Panc1 (cell line): Measurements from ENCODE around the gene ZMYND10. TPM values are rescaled to one million over a fixed set of nuclear protein-coding genes. Genes with fewer than 3 reads are reported as not detected.

ENCODE experiments used
- ATAC-seq: fragments of 200-7000 bp; cut with Tn5 transposase; 2 replicates; pipeline ENCODE4 v1.9.1; 2020; ENCODE audit warnings: mild to moderate bottlenecking, moderate library complexity
- BruUV-seq: library from RNA; stranded (reverse); fragments of 400-500 nt; replicated peaks from 2 replicates; lab custom pipeline; 2021; lab: Mats Ljungman, UMichigan
- CTCF ChIA-PET: fragments of 300-600 bp; sonication (Branson Sonifier 250); formaldehyde crosslinking; loops from one replicate; lab custom pipeline; 2022; ENCODE audit warnings: antibody characterized with exemption; lab: Charles Lee
- POLR2A ChIA-PET: fragments of 300-600 bp; sonication (Branson Sonifier 250); formaldehyde crosslinking; loops from one replicate; lab custom pipeline; 2022; ENCODE audit warnings: antibody characterized with exemption; lab: Charles Lee
- DNase-seq: peaks from one replicate; pipeline ENCODE4 v3.0.0-alpha.2; 2010; ENCODE audit warnings: low read depth, low spot score
- H3K27ac ChIP-seq: 2 replicates; pipeline ENCODE4 v1.5.1; 2011; ENCODE audit warnings: mild to moderate bottlenecking, low read length, inconsistent platforms
- H3K27me3 ChIP-seq: fragments of 200-500 bp; sonication (Bioruptor generic); 2 replicates; pipeline ENCODE4 v1.6.0; 2014; ENCODE audit warnings: low read length, inconsistent platforms; ENCODE audit not compliant: control insufficient read depth, insufficient read depth
- H3K36me3 ChIP-seq: fragments of 200-500 bp; sonication (Bioruptor generic); 2 replicates; pipeline ENCODE4 v1.5.1; 2014; ENCODE audit warnings: inconsistent platforms, mild to moderate bottlenecking, low read length, moderate library complexity; ENCODE audit not compliant: control insufficient read depth, insufficient read depth
- H3K4me1 ChIP-seq: 2 replicates; pipeline ENCODE4 v1.5.1; 2011; ENCODE audit warnings: inconsistent platforms, mild to moderate bottlenecking, low read length, moderate library complexity; ENCODE audit not compliant: control insufficient read depth, insufficient read depth
- H3K4me3 ChIP-seq, 2 experiments: 2 replicates each; pipeline ENCODE4 v1.5.1; 2011 to 2012; ENCODE audit warnings: low read depth in 2 of 2, low read length in 2 of 2, mild to moderate bottlenecking in 2 of 2, inconsistent platforms in 1 of 2, moderate library complexity in 1 of 2
- H3K9me3 ChIP-seq: fragments of 200-500 bp; sonication (Bioruptor generic); 2 replicates; pipeline ENCODE4 v1.5.1; 2014; ENCODE audit warnings: low read depth, mild to moderate bottlenecking, inconsistent platforms, low read length, moderate library complexity; ENCODE audit not compliant: control insufficient read depth, insufficient read depth
- POLR2AphosphoS5 ChIP-seq: IDR thresholded peaks from 2 replicates; pipeline ENCODE4 v1.6.1; 2012; ENCODE audit warnings: mild to moderate bottlenecking, low read depth, low read length, moderate library complexity
- SIN3A ChIP-seq: IDR thresholded peaks from 2 replicates; pipeline ENCODE4 v1.6.1; 2012; ENCODE audit warnings: low read depth, mild to moderate bottlenecking, low read length, moderate library complexity, borderline replicate concordance; ENCODE audit not compliant: insufficient read depth
- TCF7L2 ChIP-seq: IDR thresholded peaks from 2 replicates; pipeline ENCODE4 v1.6.1; 2011; ENCODE audit warnings: mild to moderate bottlenecking, low read depth, low read length, inconsistent platforms
- in situ Hi-C: cut with HindIII; loops from 2 replicates; pipeline ENCODE4 v1.10.0; 2016; ENCODE audit warnings: low sequenced_read_pairs, low pct_unique_long_range_greater_than_20kb
- intact Hi-C: fragments of 100-400 bp; cut with micrococcal nuclease; formaldehyde crosslinking; loops from one replicate; pipeline ENCODE4 v1.10.0; 2022; ENCODE audit not compliant: unreplicated experiment
- total RNA-seq: library from RNA; stranded (reverse); gene quantifications from one replicate; pipeline ENCODE4 v1.2.1, GENCODE V29; 2021; ENCODE audit not compliant: unreplicated experiment
- TF ChIP-seq, protein P1 (sequence below), 2 experiments: IDR thresholded peaks; 2 replicates each; pipeline ENCODE4 v1.6.1; 2011 to 2012; ENCODE audit warnings: low read depth in 2 of 2, control low read depth in 1 of 2, low read length in 1 of 2, mild to moderate bottlenecking in 1 of 2, moderate library complexity in 1 of 2; ENCODE audit not compliant: insufficient read depth in 1 of 2
- TF ChIP-seq, protein P2 (sequence below): fragments of 450-650 bp; IDR thresholded peaks from 2 replicates; pipeline ENCODE4 v1.5.1; 2017; ENCODE audit warnings: mild to moderate bottlenecking

The ZMYND10 gene
- total RNA-seq, 1 experiment from 2014 or later, result 3.6 TPM

DNA sequence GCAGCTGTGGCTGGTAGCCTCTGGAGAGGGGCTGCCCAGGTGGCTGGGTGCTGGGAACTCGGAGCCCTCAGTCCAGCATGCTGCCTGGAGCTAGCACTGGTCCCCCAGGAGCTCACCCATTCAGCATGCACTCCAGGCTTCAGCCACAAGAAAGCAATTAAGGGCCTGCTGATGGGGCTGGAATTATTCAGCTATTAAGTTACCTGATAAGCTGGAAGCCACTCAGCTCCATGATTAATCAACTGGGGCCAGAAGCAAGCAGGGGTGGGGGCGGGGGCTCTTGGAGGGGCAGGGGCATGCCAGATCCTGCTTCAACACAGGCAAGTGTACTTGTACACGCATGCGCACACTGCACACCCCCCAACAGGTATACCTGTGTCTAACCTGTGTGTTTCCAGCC is 35.9 kb upstream of the ZMYND10 start:
- intact Hi-C loops (no loop called here), in situ Hi-C loops (no loop called here)
- H3K36me3 ChIP-seq, result no peaks in the 10 kb centered on the region
- ATAC-seq, result no peak
- DNase-seq, result no peak
- ChIA-PET CTCF (interaction anchor here (0.6 to 0.7 kb wide), 2 partner anchors 9 to 161 kb away, joined by 5 to 6 read pairs; no protein-coding TSS in a partner anchor), POLR2A (interaction anchor here (0.6 to 0.7 kb wide), 2 partner anchors 10 to 517 kb away, joined by 6 to 8 read pairs; no protein-coding TSS in a partner anchor)
- TF ChIP-seq SIN3A (no peak), POLR2AphosphoS5 (no peak), TCF7L2 (no peak)
- H3K9me3 ChIP-seq, result no peaks in the 10 kb centered on the region
- no peak overlapping the region for H3K27ac ChIP-seq
- no peaks in the 10 kb centered on the region for H3K27me3 ChIP-seq
- H3K4me1 ChIP-seq, result no peaks in the 10 kb centered on the region
- no TSS peak for BruUV-seq
- H3K4me3 ChIP-seq, result no peak overlapping the region

DNA sequence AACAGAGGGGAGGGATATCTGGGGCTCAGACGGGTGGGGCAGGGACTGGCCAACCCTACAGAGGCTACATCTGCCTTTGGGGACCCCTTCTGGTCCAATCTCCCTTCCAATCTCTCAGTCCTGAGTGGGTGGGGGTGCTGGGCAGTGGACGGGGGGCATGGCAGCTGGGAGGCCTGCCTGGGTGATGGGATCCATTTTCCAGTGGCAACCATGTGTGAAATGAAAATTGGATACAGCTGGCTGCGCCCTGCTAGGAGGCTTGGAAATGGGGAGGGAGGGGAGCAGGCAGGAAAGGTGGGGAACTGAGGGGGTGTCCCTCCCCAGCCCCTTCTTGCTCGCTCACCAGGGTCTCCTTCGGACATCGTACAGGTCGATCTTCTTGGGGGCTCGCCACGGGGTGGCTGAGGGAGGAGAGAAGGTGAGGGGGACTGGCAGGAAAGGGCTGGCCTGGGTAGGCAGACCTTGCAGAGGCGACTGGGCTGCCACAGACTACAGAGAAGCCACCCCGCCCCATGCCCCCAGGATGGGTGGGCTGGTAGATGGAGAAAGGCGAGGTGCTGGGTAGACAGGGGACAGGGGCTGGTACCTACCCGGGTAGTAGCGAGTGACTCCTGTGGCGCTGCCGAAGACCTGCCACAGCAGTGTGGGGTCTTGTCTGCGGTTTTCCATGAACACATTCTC is 35.0 kb upstream of the ZMYND10 start:
- Histone ChIP-seq H3K4me3 (no peak overlapping the region), H3K27me3 (no peaks in the 10 kb centered on the region), H3K4me1 (no peaks in the 10 kb centered on the region), H3K36me3 (no peaks in the 10 kb centered on the region), H3K9me3 (no peaks in the 10 kb centered on the region), H3K27ac (no peak overlapping the region)
- POLR2A ChIA-PET, result no interaction called here
- TF ChIP-seq, protein P1, sequence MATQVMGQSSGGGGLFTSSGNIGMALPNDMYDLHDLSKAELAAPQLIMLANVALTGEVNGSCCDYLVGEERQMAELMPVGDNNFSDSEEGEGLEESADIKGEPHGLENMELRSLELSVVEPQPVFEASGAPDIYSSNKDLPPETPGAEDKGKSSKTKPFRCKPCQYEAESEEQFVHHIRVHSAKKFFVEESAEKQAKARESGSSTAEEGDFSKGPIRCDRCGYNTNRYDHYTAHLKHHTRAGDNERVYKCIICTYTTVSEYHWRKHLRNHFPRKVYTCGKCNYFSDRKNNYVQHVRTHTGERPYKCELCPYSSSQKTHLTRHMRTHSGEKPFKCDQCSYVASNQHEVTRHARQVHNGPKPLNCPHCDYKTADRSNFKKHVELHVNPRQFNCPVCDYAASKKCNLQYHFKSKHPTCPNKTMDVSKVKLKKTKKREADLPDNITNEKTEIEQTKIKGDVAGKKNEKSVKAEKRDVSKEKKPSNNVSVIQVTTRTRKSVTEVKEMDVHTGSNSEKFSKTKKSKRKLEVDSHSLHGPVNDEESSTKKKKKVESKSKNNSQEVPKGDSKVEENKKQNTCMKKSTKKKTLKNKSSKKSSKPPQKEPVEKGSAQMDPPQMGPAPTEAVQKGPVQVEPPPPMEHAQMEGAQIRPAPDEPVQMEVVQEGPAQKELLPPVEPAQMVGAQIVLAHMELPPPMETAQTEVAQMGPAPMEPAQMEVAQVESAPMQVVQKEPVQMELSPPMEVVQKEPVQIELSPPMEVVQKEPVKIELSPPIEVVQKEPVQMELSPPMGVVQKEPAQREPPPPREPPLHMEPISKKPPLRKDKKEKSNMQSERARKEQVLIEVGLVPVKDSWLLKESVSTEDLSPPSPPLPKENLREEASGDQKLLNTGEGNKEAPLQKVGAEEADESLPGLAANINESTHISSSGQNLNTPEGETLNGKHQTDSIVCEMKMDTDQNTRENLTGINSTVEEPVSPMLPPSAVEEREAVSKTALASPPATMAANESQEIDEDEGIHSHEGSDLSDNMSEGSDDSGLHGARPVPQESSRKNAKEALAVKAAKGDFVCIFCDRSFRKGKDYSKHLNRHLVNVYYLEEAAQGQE (IDR thresholded peaks at IDR 0.05; ENCODE audit: insufficient read depth in 1 of 2, low read depth in 2 of 2, low read length in 1 of 2), result no peak
- TF ChIP-seq POLR2AphosphoS5 (no peak), TCF7L2 (no peak)
- TF ChIP-seq, protein P2, sequence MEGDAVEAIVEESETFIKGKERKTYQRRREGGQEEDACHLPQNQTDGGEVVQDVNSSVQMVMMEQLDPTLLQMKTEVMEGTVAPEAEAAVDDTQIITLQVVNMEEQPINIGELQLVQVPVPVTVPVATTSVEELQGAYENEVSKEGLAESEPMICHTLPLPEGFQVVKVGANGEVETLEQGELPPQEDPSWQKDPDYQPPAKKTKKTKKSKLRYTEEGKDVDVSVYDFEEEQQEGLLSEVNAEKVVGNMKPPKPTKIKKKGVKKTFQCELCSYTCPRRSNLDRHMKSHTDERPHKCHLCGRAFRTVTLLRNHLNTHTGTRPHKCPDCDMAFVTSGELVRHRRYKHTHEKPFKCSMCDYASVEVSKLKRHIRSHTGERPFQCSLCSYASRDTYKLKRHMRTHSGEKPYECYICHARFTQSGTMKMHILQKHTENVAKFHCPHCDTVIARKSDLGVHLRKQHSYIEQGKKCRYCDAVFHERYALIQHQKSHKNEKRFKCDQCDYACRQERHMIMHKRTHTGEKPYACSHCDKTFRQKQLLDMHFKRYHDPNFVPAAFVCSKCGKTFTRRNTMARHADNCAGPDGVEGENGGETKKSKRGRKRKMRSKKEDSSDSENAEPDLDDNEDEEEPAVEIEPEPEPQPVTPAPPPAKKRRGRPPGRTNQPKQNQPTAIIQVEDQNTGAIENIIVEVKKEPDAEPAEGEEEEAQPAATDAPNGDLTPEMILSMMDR, result no peak
- ATAC-seq, result no peak
- intact Hi-C loops, result no loop called here
- CTCF ChIA-PET, result no interaction called here
- in situ Hi-C loops, result no loop called here
- DNase-seq, result no peak
- no TSS peak for BruUV-seq

DNA sequence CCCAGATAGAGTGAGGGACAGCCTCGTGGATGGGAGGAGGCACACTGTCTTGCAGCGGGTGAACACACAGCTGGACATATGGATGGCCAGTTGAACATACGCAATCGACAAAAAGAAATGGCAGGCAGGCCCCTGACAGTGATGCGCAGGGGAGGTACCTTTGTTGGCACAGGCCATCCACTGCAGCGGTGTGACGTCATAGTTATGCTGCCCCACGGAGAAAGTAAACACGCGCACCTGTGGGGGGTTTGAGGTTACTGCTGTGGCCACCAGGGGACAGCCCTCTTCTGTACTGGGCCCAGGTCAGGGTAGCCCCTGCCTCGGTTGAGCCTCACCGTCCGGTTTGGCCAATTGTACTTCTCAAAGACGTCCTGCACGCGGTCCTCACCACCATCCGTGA is 33.2 kb upstream of the ZMYND10 start:
- no peaks in the 10 kb centered on the region for H3K9me3 ChIP-seq
- TF ChIP-seq SIN3A, result no peak
- TF ChIP-seq POLR2AphosphoS5, result no peak
- no peak for TF ChIP-seq TCF7L2
- TF ChIP-seq, protein P2, result no peak
- TF ChIP-seq, protein P1 (IDR thresholded peaks at IDR 0.05; ENCODE audit: insufficient read depth in 1 of 2, low read depth in 2 of 2, low read length in 1 of 2), result no peak
- POLR2A ChIA-PET, result no interaction called here
- intact Hi-C loops (loop anchor here (10.0 kb wide), 1 partner anchor 166 kb away; no protein-coding TSS in a partner anchor), in situ Hi-C loops (no loop called here)
- no peak for ATAC-seq
- CTCF ChIA-PET, result no interaction called here
- DNase-seq, result no peak
- BruUV-seq, result no TSS peak
- H3K27ac ChIP-seq, result no peak overlapping the region
- no peaks in the 10 kb centered on the region for H3K4me1 ChIP-seq
- H3K27me3 ChIP-seq, result no peaks in the 10 kb centered on the region
- no peak overlapping the region for H3K4me3 ChIP-seq
- H3K36me3 ChIP-seq, result no peaks in the 10 kb centered on the region
